Right lung (tissue), 5 donors: ENCODE measurements around the gene ACTMAP. TPM values are rescaled to one million over a fixed set of nuclear protein-coding genes. Genes with fewer than 3 reads are reported as not detected.
"Not testable (repeated sequence)": the region's sequence is repeated elsewhere in the genome, so short reads cannot be mapped to it uniquely, and the experiment has no call there.

Experiments
- DNase-seq, 2 donors: peaks; one replicate each; pipeline ENCODE4 v3.0.0-alpha.2; 2013
- polyA plus RNA-seq, 5 donors: library from polyadenylated mRNA; unstranded; fragments of 120-200 nt; gene quantifications; one replicate each; pipeline versions ENCODE4 v1.2.1 to v1.2.3, GENCODE V29; 2013; ENCODE audit warnings: inconsistent platforms in 1 of 5, low replicate concordance in 1 of 5; ENCODE audit not compliant: insufficient read length in 5 of 5, insufficient read depth in 1 of 5

The ACTMAP gene
- polyA plus RNA-seq, 5 donors, result 10.8 to 14.4 (median 12.4) TPM

GRCh38 chr19:40744554-40745401, 5.5 kb downstream of the ACTMAP start:
- peak; percentile 51 to 55 for DNase-seq

- DNase-seq, result no peak
Measured at GRCh38 chr19:40743926-40744325, 6.4 kb downstream of the ACTMAP start.

- no peak for DNase-seq
Measured at GRCh38 chr19:40742886-40743285, 7.4 kb downstream of the ACTMAP start.

GRCh38 chr19:40742477-40742876, 7.8 kb downstream of the ACTMAP start:
- no peak for DNase-seq

GRCh38 chr19:40741527-40742390, 8.5 kb downstream of the ACTMAP start:
- no peak for DNase-seq

GRCh38 chr19:40740747-40741146, 9.5 kb downstream of the ACTMAP start:
- DNase-seq, result peak in 1 of 2 donors; percentile 51

- DNase-seq, result no peak
Measured at GRCh38 chr19:40739871-40740703, 10.2 kb downstream of the ACTMAP start.

GRCh38 chr19:40739030-40739839, 11.0 kb downstream of the ACTMAP start:
- no peak for DNase-seq

- no peak for DNase-seq
Measured at GRCh38 chr19:40737102-40737644, 13.1 kb downstream of the ACTMAP start.

GRCh38 chr19:40736661-40737060, 13.6 kb downstream of the ACTMAP start:
- DNase-seq, result no peak

- no peak for DNase-seq
Measured at GRCh38 chr19:40735013-40735771, 15.1 kb downstream of the ACTMAP start.

GRCh38 chr19:40733149-40733548, 17.1 kb downstream of the ACTMAP start:
- DNase-seq, result no peak

- DNase-seq, result not testable (repeated sequence)
Measured at GRCh38 chr19:40732304-40732703, 18.0 kb downstream of the ACTMAP start.

GRCh38 chr19:40730065-40730464, 20.2 kb downstream of the ACTMAP start:
- not testable (repeated sequence) for DNase-seq

- no peak for DNase-seq
Measured at GRCh38 chr19:40726279-40726678, 24.0 kb downstream of the ACTMAP start.

GRCh38 chr19:40724855-40725254, 25.4 kb downstream of the ACTMAP start:
- DNase-seq, result no peak

GRCh38 chr19:40724315-40724714, 26.0 kb downstream of the ACTMAP start:
- DNase-seq, result no peak

- DNase-seq, result no peak
Measured at GRCh38 chr19:40723661-40724254, 26.5 kb downstream of the ACTMAP start.

- DNase-seq, result no peak
Measured at GRCh38 chr19:40721936-40722661, 28.2 kb downstream of the ACTMAP start.
